Suprapubic skin (tissue), 4 donors: Measurements from ENCODE around the gene CCDC180. TPM values are rescaled to one million over a fixed set of nuclear protein-coding genes. Genes with fewer than 3 reads are reported as not detected.

Experiments
- DNase-seq, 2 donors: peaks; one replicate each; pipeline ENCODE4 v3.0.0-alpha.2; 2019; ENCODE audit warnings: low spot score in 2 of 2
- H3K27ac ChIP-seq: fragments of 200-600 bp; sonication (generic); one replicate; pipeline ENCODE4 v1.5.1; 2019
- H3K27me3 ChIP-seq: fragments of 200-600 bp; sonication (generic); one replicate; pipeline ENCODE4 v1.5.1; 2019
- H3K36me3 ChIP-seq: fragments of 200-600 bp; sonication (generic); one replicate; pipeline ENCODE4 v1.5.1; 2019
- H3K4me1 ChIP-seq: fragments of 200-600 bp; sonication (generic); one replicate; pipeline ENCODE4 v1.5.1; 2019
- H3K4me3 ChIP-seq: fragments of 200-600 bp; sonication (generic); one replicate; pipeline ENCODE4 v1.5.1; 2019; ENCODE audit warnings: mild to moderate bottlenecking
- H3K9me3 ChIP-seq: fragments of 200-600 bp; sonication (generic); one replicate; pipeline ENCODE4 v1.5.1; 2019
- CTCF ChIP-seq, 2 donors: fragments of 200-600 bp in 1 of 2; fragments of 450-650 bp in 1 of 2; sonication (generic) in 1 of 2; IDR thresholded peaks; one replicate each; pipeline ENCODE4 v1.5.1; 2016 to 2019; ENCODE audit warnings: antibody characterized with exemption in 2 of 2, mild to moderate bottlenecking in 1 of 2, moderate library complexity in 1 of 2
- EP300 ChIP-seq: sonication (generic); formaldehyde crosslinking; IDR thresholded peaks from one replicate; pipeline ENCODE4 v1.6.1; 2017; ENCODE audit warnings: antibody characterized with exemption
- POLR2A ChIP-seq, 2 donors: fragments of 450-650 bp; IDR thresholded peaks; one replicate each; pipeline ENCODE4 v1.6.1; 2017; ENCODE audit warnings: antibody characterized with exemption in 2 of 2, mild to moderate bottlenecking in 2 of 2, moderate library complexity in 2 of 2
- POLR2AphosphoS5 ChIP-seq, 3 donors: sonication (generic); formaldehyde crosslinking; IDR thresholded peaks; one replicate each; pipeline ENCODE4 v1.6.1; 2017; ENCODE audit warnings: antibody characterized with exemption in 3 of 3
- WGBS: methylation state at CpG from one replicate; pipeline ENCODE4 v1.1.5; 2018; 5-methylcytosine and 5-hydroxymethylcytosine counted together
- total RNA-seq, 4 donors: library from RNA; depleted of rRNA; stranded (reverse); fragments of >200 nt; gene quantifications; one replicate each; pipeline ENCODE4 v1.1.0, GENCODE V29; 2016

The CCDC180 gene
- total RNA-seq, 4 donors from 2014 or later = 0.91 to 5.2 (median 2.4) TPM

- Histone ChIP-seq H3K27ac (no peak overlapping the region), H3K4me3 (no peak overlapping the region), H3K4me1 (no peaks in the 10 kb centered on the region), H3K36me3 (peaks cover 83% of the 10 kb centered on the region), H3K27me3 (no peaks in the 10 kb centered on the region), H3K9me3 (no peaks in the 10 kb centered on the region)
- whole genome bisulfite sequencing = 91% methylated on average over 12 of the region's 12 CpGs
- DNase-seq = no peak
- no peak for TF ChIP-seq EP300
- no peak for TF ChIP-seq POLR2A (IDR thresholded peaks at IDR 0.05)
- TF ChIP-seq CTCF (IDR thresholded peaks at IDR 0.05) = no peak
- no peak for TF ChIP-seq POLR2AphosphoS5 (IDR thresholded peaks at IDR 0.05)
Observed at GRCh38 chr9:97314503-97314902, 7.0 kb downstream of the CCDC180 start.

GRCh38 chr9:97315550-97315949 is 8.1 kb downstream of the CCDC180 start:
- DNase-seq = no peak

GRCh38 chr9:97316904-97317303 is 9.4 kb downstream of the CCDC180 start:
- H3K4me3 ChIP-seq = no peak overlapping the region
- H3K9me3 ChIP-seq = no peaks in the 10 kb centered on the region
- H3K27ac ChIP-seq = no peak overlapping the region
- TF ChIP-seq POLR2A (IDR thresholded peaks at IDR 0.05) = no peak
- TF ChIP-seq EP300 = no peak
- TF ChIP-seq CTCF (IDR thresholded peaks at IDR 0.05) = no peak
- TF ChIP-seq POLR2AphosphoS5 (IDR thresholded peaks at IDR 0.05) = no peak
- DNase-seq = no peak
- no peaks in the 10 kb centered on the region for H3K4me1 ChIP-seq
- 92% methylated on average over 7 of the region's 7 CpGs for WGBS
- H3K27me3 ChIP-seq = no peaks in the 10 kb centered on the region
- H3K36me3 ChIP-seq = peaks cover 76% of the 10 kb centered on the region

More at GRCh38 chr9:97315550-97315949, 8.1 kb downstream of the CCDC180 start:
- no peaks in the 10 kb centered on the region for H3K9me3 ChIP-seq
- H3K4me1 ChIP-seq = no peaks in the 10 kb centered on the region
- H3K4me3 ChIP-seq = no peak overlapping the region
- TF ChIP-seq EP300 (no peak), POLR2AphosphoS5 (IDR thresholded peaks at IDR 0.05) (no peak), POLR2A (IDR thresholded peaks at IDR 0.05) (no peak), CTCF (IDR thresholded peaks at IDR 0.05) (no peak)
- WGBS = 63% methylated on average over 4 of the region's 4 CpGs
- no peak overlapping the region for H3K27ac ChIP-seq
- peaks cover 88% of the 10 kb centered on the region for H3K36me3 ChIP-seq
- no peaks in the 10 kb centered on the region for H3K27me3 ChIP-seq

- Histone ChIP-seq H3K9me3 (no peaks in the 10 kb centered on the region), H3K36me3 (peaks cover 71% of the 10 kb centered on the region), H3K27ac (no peak overlapping the region), H3K4me3 (no peak overlapping the region), H3K4me1 (no peaks in the 10 kb centered on the region), H3K27me3 (no peaks in the 10 kb centered on the region)
- WGBS = 86% methylated on average over 4 of the region's 6 CpGs
- TF ChIP-seq POLR2A (IDR thresholded peaks at IDR 0.05) (no peak), CTCF (IDR thresholded peaks at IDR 0.05) (no peak), EP300 (no peak), POLR2AphosphoS5 (IDR thresholded peaks at IDR 0.05) (no peak)
- DNase-seq = no peak
Observed at GRCh38 chr9:97318433-97318832, 11.0 kb downstream of the CCDC180 start.

- WGBS = 75% methylated on average over 2 of the region's 2 CpGs
- H3K4me1 ChIP-seq = no peaks in the 10 kb centered on the region
- no peak for DNase-seq
Observed at GRCh38 chr9:97319395-97319794, 11.9 kb downstream of the CCDC180 start.

More at GRCh38 chr9:97319395-97319794, 11.9 kb downstream of the CCDC180 start:
- H3K27me3 ChIP-seq = no peaks in the 10 kb centered on the region
- peaks cover 68% of the 10 kb centered on the region for H3K36me3 ChIP-seq
- H3K4me3 ChIP-seq = no peak overlapping the region
- H3K9me3 ChIP-seq = no peaks in the 10 kb centered on the region
- no peak overlapping the region for H3K27ac ChIP-seq
- TF ChIP-seq CTCF (IDR thresholded peaks at IDR 0.05) = no peak
- TF ChIP-seq POLR2AphosphoS5 (IDR thresholded peaks at IDR 0.05) = no peak
- no peak for TF ChIP-seq EP300
- TF ChIP-seq POLR2A (IDR thresholded peaks at IDR 0.05) = no peak
